ENCODE data around the gene ZBTB7C. TPM values are rescaled to one million over a fixed set of nuclear protein-coding genes. Genes with fewer than 3 reads are reported as not detected.

The ZBTB7C gene
- total RNA-seq, 3 donors from 2014 or later = 0.05 to 0.29 TPM; not detected in 1

GRCh38 chr18:48033790-48034650, 375.2 kb downstream of the ZBTB7C start:
- Mint-ChIP-seq H3K36me3 (ENCODE audit: insufficient read depth) (no peaks in the 10 kb centered on the region), H3K4me3 (no peak overlapping the region), H3K27me3 (ENCODE audit: low read depth) (no peaks in the 10 kb centered on the region), H3K9me3 (no peaks in the 10 kb centered on the region), H3K4me1 (ENCODE audit: low read depth) (no peaks in the 10 kb centered on the region)
- DNase-seq (no peak), ATAC-seq (no peak)

GRCh38 chr18:48032876-48033789, 376.1 kb downstream of the ZBTB7C start:
- Mint-ChIP-seq H3K4me3 (no peak overlapping the region), H3K27me3 (ENCODE audit: low read depth) (no peaks in the 10 kb centered on the region), H3K4me1 (ENCODE audit: low read depth) (no peaks in the 10 kb centered on the region), H3K36me3 (ENCODE audit: insufficient read depth) (no peaks in the 10 kb centered on the region), H3K9me3 (no peaks in the 10 kb centered on the region)
- no peak for DNase-seq
- ATAC-seq = no peak

GRCh38 chr18:48031641-48032040, 377.5 kb downstream of the ZBTB7C start:
- Mint-ChIP-seq H3K36me3 (ENCODE audit: insufficient read depth) (no peaks in the 10 kb centered on the region), H3K9me3 (no peaks in the 10 kb centered on the region), H3K27me3 (ENCODE audit: low read depth) (no peaks in the 10 kb centered on the region), H3K4me1 (ENCODE audit: low read depth) (no peaks in the 10 kb centered on the region), H3K4me3 (no peak overlapping the region)
- ATAC-seq (no peak), DNase-seq (no peak)

- Mint-ChIP-seq H3K27me3 (ENCODE audit: low read depth) (no peaks in the 10 kb centered on the region), H3K4me1 (ENCODE audit: low read depth) (no peaks in the 10 kb centered on the region), H3K36me3 (ENCODE audit: insufficient read depth) (no peaks in the 10 kb centered on the region), H3K9me3 (no peaks in the 10 kb centered on the region), H3K4me3 (no peak overlapping the region)
- DNase-seq (no peak), ATAC-seq (peak in 1 of 2 donors; percentile 41)
Observed at GRCh38 chr18:48030616-48031480, 378.3 kb downstream of the ZBTB7C start.

GRCh38 chr18:48029296-48029986, 379.7 kb downstream of the ZBTB7C start:
- H3K4me1 Mint-ChIP-seq (ENCODE audit: low read depth) = no peaks in the 10 kb centered on the region
- peaks cover 7% of the 10 kb centered on the region for H3K27me3 Mint-ChIP-seq (ENCODE audit: low read depth)
- H3K36me3 Mint-ChIP-seq (ENCODE audit: insufficient read depth) = no peaks in the 10 kb centered on the region
- H3K4me3 Mint-ChIP-seq = no peak overlapping the region
- DNase-seq = no peak
- ATAC-seq = no peak
- no peaks in the 10 kb centered on the region for H3K9me3 Mint-ChIP-seq

GRCh38 chr18:48028696-48029095, 380.5 kb downstream of the ZBTB7C start:
- Mint-ChIP-seq H3K4me3 (no peak overlapping the region), H3K4me1 (ENCODE audit: low read depth) (no peaks in the 10 kb centered on the region), H3K9me3 (no peaks in the 10 kb centered on the region), H3K27me3 (ENCODE audit: low read depth) (peaks cover 7% of the 10 kb centered on the region), H3K36me3 (ENCODE audit: insufficient read depth) (no peaks in the 10 kb centered on the region)
- ATAC-seq (no peak), DNase-seq (no peak)

- Mint-ChIP-seq H3K4me3 (no peak overlapping the region), H3K27me3 (ENCODE audit: low read depth) (peaks cover 8% of the 10 kb centered on the region), H3K36me3 (ENCODE audit: insufficient read depth) (no peaks in the 10 kb centered on the region), H3K4me1 (ENCODE audit: low read depth) (no peaks in the 10 kb centered on the region), H3K9me3 (no peaks in the 10 kb centered on the region)
- ATAC-seq (no peak), DNase-seq (no peak)
Observed at GRCh38 chr18:48028081-48028480, 381.1 kb downstream of the ZBTB7C start.

GRCh38 chr18:48027401-48027963, 381.7 kb downstream of the ZBTB7C start:
- H3K9me3 Mint-ChIP-seq = no peaks in the 10 kb centered on the region
- H3K4me3 Mint-ChIP-seq = no peak overlapping the region

GRCh38 chr18:48026216-48026615, 383.0 kb downstream of the ZBTB7C start:
- Mint-ChIP-seq H3K4me3 (no peak overlapping the region), H3K36me3 (ENCODE audit: insufficient read depth) (no peaks in the 10 kb centered on the region), H3K4me1 (ENCODE audit: low read depth) (no peaks in the 10 kb centered on the region), H3K9me3 (no peaks in the 10 kb centered on the region), H3K27me3 (ENCODE audit: low read depth) (peaks cover 22% of the 10 kb centered on the region)
- DNase-seq = no peak
- no peak for ATAC-seq

More at GRCh38 chr18:48027401-48027963, 381.7 kb downstream of the ZBTB7C start:
- Mint-ChIP-seq H3K4me1 (ENCODE audit: low read depth) (no peaks in the 10 kb centered on the region), H3K27me3 (ENCODE audit: low read depth) (peaks cover 14% of the 10 kb centered on the region), H3K36me3 (ENCODE audit: insufficient read depth) (no peaks in the 10 kb centered on the region)
- ATAC-seq = no peak
- DNase-seq = no peak

- DNase-seq (no peak), ATAC-seq (no peak)
- no peaks in the 10 kb centered on the region for H3K4me1 Mint-ChIP-seq (ENCODE audit: low read depth)
- peaks cover 22% of the 10 kb centered on the region for H3K27me3 Mint-ChIP-seq (ENCODE audit: low read depth)
- H3K36me3 Mint-ChIP-seq (ENCODE audit: insufficient read depth) = no peaks in the 10 kb centered on the region
- H3K9me3 Mint-ChIP-seq = no peaks in the 10 kb centered on the region
- no peak overlapping the region for H3K4me3 Mint-ChIP-seq
Observed at GRCh38 chr18:48024881-48025660, 384.1 kb downstream of the ZBTB7C start.

GRCh38 chr18:48024009-48024512, 385.1 kb downstream of the ZBTB7C start:
- no peaks in the 10 kb centered on the region for H3K36me3 Mint-ChIP-seq (ENCODE audit: insufficient read depth)
- peaks cover 25% of the 10 kb centered on the region for H3K27me3 Mint-ChIP-seq (ENCODE audit: low read depth)
- DNase-seq = no peak
- H3K9me3 Mint-ChIP-seq = no peaks in the 10 kb centered on the region
- H3K4me3 Mint-ChIP-seq = no peak overlapping the region
- ATAC-seq = no peak
- no peaks in the 10 kb centered on the region for H3K4me1 Mint-ChIP-seq (ENCODE audit: low read depth)

- no peak for DNase-seq
- ATAC-seq = no peak
- Mint-ChIP-seq H3K9me3 (no peaks in the 10 kb centered on the region), H3K27me3 (ENCODE audit: low read depth) (peaks cover 25% of the 10 kb centered on the region), H3K4me1 (ENCODE audit: low read depth) (no peaks in the 10 kb centered on the region), H3K36me3 (ENCODE audit: insufficient read depth) (no peaks in the 10 kb centered on the region), H3K4me3 (no peak overlapping the region)
Observed at GRCh38 chr18:48023334-48024008, 385.7 kb downstream of the ZBTB7C start.
